Adrenal gland (tissue), 12 donors: ENCODE data around the gene FAM174C. TPM values are rescaled to one million over a fixed set of nuclear protein-coding genes. Genes with fewer than 3 reads are reported as not detected.

Experiments used
- DNase-seq, 7 donors: peaks; one replicate each; pipeline ENCODE4 v3.0.0-alpha.2; 2019 to 2020
- H3K27ac ChIP-seq, 5 donors: fragments of 200-600 bp; sonication (generic) in 4 of 5; 1 replicate in 3 of 5; 2 replicates in 2 of 5; pipeline versions ENCODE4 v1.5.1 to v1.8.0; 2016 to 2020; ENCODE audit warnings: mild to moderate bottlenecking in 1 of 5
- H3K27me3 ChIP-seq: fragments of 200-600 bp; 2 replicates; pipeline ENCODE4 v1.8.0; 2021
- H3K36me3 ChIP-seq, 2 donors: fragments of 200-600 bp; replicated peaks in 1 of 2; 1 replicate in 1 of 2; 2 replicates in 1 of 2; pipeline versions ENCODE4 v1.5.1 to v1.8.0; 2018 to 2022
- H3K4me1 ChIP-seq, 2 donors: fragments of 200-600 bp; replicated peaks in 1 of 2; 1 replicate in 1 of 2; 2 replicates in 1 of 2; pipeline versions ENCODE4 v1.5.1 to v1.8.0; 2018 to 2021
- H3K4me3 ChIP-seq, 4 donors: fragments of 200-600 bp; sonication (generic) in 3 of 4; one replicate each; pipeline ENCODE4 v1.5.1; 2016 to 2018
- H3K9me3 ChIP-seq, 3 donors: fragments of 200-600 bp; sonication (generic) in 1 of 3; replicated peaks in 1 of 3; 1 replicate in 2 of 3; 2 replicates in 1 of 3; pipeline versions ENCODE4 v1.5.1 to v1.8.0; 2016 to 2021
- POLR2A ChIP-seq, 2 donors: fragments of 450-650 bp; IDR thresholded peaks; one replicate each; pipeline ENCODE4 v1.6.1; 2017; ENCODE audit warnings: antibody characterized with exemption in 2 of 2, mild to moderate bottlenecking in 2 of 2, moderate library complexity in 1 of 2
- WGBS, 4 donors: extraction: QIAGEN DNeasy Blood & Tissue Kit in 2 of 4; methylation state at CpG; one replicate each; pipeline versions ENCODE4 v1.1.5 to v1.1.7; 2013 to 2017; 5-methylcytosine and 5-hydroxymethylcytosine counted together
- intact Hi-C, 2 donors: fragments of 100-400 bp; cut with DNase I; formaldehyde crosslinking; loops; one replicate each; pipeline versions ENCODE4 v1.14.1 to v1.15.0; 2022 to 2023
- polyA plus RNA-seq, 3 donors: library from polyadenylated mRNA; stranded (reverse); fragments of 200-250 nt in 2 of 3; fragments of 350-450 nt in 1 of 3; fragmentation: Illumina TruSeq in 1 of 3; extraction: RNeasy Lipid Tissue Mini Kit (QIAGEN cat#74804) in 1 of 3; gene quantifications; one replicate each; pipeline ENCODE4 v1.2.3, GENCODE V29; 2013 to 2014
- total RNA-seq, 9 donors: library from RNA; depleted of rRNA in 4 of 9; stranded (reverse); fragments of >200 nt in 4 of 9; fragments of 120-200 nt in 1 of 9; fragmentation: NEBNext Ultra II Directional in 1 of 9; extraction: Animal tissue kit (Norgen Biotek cat#: 25700) in 1 of 9; gene quantifications; one replicate each; pipeline versions ENCODE4 v1.1.0 to v1.2.4, GENCODE V29; 2013 to 2023
- TF ChIP-seq, protein P1 (sequence below), 6 experiments: fragments of 450-650 bp in 4 of 6; fragments of 200-600 bp in 2 of 6; sonication (generic) in 1 of 6; IDR thresholded peaks; 1 replicate in 5 of 6; 2 replicates in 1 of 6; pipeline versions ENCODE4 v1.5.1 to v1.8.0; 2016 to 2021; ENCODE audit warnings: antibody characterized with exemption in 6 of 6, mild to moderate bottlenecking in 2 of 6, moderate library complexity in 1 of 6
- donor health status: healthy with polysubstance abuse.
- donor health status: Bipolar disorder and iron deficiency.
- donor health status: DM: yes; HTN: yes; CAD: no.
- donor health status: DM: no; HTN: no; CAD: no.
- donor health status: DM: no; HTN: no; CAD: no.
- donor health status: DM: yes; HTN: yes; CAD: no.

The FAM174C gene
- total and polyA plus RNA-seq, 12 donors: 3.8 to 279 (median 86.5) TPM

- intact Hi-C loops: loop anchor here in 1 of 2 donors (10.0 kb wide), 1 partner anchor 133 kb away; no protein-coding TSS in a partner anchor
- peaks cover 31% of the 10 kb centered on the region for H3K27me3 ChIP-seq
- DNase-seq: peak in 1 of 7 donors; percentile 29
Observed at GRCh38 chr19:1311543-1312091, 36.3 kb downstream of the FAM174C start.

GRCh38 chr19:1312767-1313694, 37.7 kb downstream of the FAM174C start:
- intact Hi-C loops: loop anchor here in 1 of 2 donors (10.0 kb wide), 1 partner anchor 132 kb away; no protein-coding TSS in a partner anchor
- peaks cover 35% of the 10 kb centered on the region for H3K27me3 ChIP-seq
- no peak for TF ChIP-seq POLR2A (IDR thresholded peaks at IDR 0.05)
- TF ChIP-seq, protein P1, sequence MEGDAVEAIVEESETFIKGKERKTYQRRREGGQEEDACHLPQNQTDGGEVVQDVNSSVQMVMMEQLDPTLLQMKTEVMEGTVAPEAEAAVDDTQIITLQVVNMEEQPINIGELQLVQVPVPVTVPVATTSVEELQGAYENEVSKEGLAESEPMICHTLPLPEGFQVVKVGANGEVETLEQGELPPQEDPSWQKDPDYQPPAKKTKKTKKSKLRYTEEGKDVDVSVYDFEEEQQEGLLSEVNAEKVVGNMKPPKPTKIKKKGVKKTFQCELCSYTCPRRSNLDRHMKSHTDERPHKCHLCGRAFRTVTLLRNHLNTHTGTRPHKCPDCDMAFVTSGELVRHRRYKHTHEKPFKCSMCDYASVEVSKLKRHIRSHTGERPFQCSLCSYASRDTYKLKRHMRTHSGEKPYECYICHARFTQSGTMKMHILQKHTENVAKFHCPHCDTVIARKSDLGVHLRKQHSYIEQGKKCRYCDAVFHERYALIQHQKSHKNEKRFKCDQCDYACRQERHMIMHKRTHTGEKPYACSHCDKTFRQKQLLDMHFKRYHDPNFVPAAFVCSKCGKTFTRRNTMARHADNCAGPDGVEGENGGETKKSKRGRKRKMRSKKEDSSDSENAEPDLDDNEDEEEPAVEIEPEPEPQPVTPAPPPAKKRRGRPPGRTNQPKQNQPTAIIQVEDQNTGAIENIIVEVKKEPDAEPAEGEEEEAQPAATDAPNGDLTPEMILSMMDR (IDR thresholded peaks at IDR 0.05): no peak

More at GRCh38 chr19:1311543-1312091, 36.3 kb downstream of the FAM174C start:
- Histone ChIP-seq H3K36me3 (no peaks in the 10 kb centered on the region), H3K4me3 (no peak overlapping the region), H3K9me3 (no peaks in the 10 kb centered on the region), H3K27ac (no peak overlapping the region), H3K4me1 (peaks cover 4 to 6% of the 10 kb centered on the region in 2 donors)
- 22 to 60% (median 48%) methylated on average over 6 to 21 of the region's 21 CpGs for WGBS, 4 donors
- TF ChIP-seq POLR2A (IDR thresholded peaks at IDR 0.05): no peak
- TF ChIP-seq, protein P1 (IDR thresholded peaks at IDR 0.05): no peak

GRCh38 chr19:1313695-1314613, 38.6 kb downstream of the FAM174C start:
- intact Hi-C loops: loop anchor here in 1 of 2 donors (10.0 kb wide), 1 partner anchor 131 kb away; no protein-coding TSS in a partner anchor
- Histone ChIP-seq H3K27me3 (peaks cover 40% of the 10 kb centered on the region), H3K27ac (no peak overlapping the region), H3K4me1 (peaks cover 4 to 6% of the 10 kb centered on the region in 2 donors), H3K36me3 (no peaks in the 10 kb centered on the region), H3K4me3 (no peak overlapping the region), H3K9me3 (no peaks in the 10 kb centered on the region)
- TF ChIP-seq, protein P1 (IDR thresholded peaks at IDR 0.05): no peak
- TF ChIP-seq POLR2A (IDR thresholded peaks at IDR 0.05): no peak
- no peak for DNase-seq
- WGBS, 4 donors: 69 to 77% (median 73%) methylated on average over 19 to 32 of the region's 32 CpGs

More at GRCh38 chr19:1312767-1313694, 37.7 kb downstream of the FAM174C start:
- H3K4me1 ChIP-seq: peaks cover 4 to 6% of the 10 kb centered on the region in 2 donors
- WGBS, 4 donors: 54 to 61% (median 58%) methylated on average over 21 to 61 of the region's 61 CpGs
- no peak overlapping the region for H3K27ac ChIP-seq
- no peak overlapping the region for H3K4me3 ChIP-seq
- DNase-seq: peak in 5 of 7 donors; percentile 25 to 51 (median 39)
- H3K9me3 ChIP-seq: no peaks in the 10 kb centered on the region
- no peaks in the 10 kb centered on the region for H3K36me3 ChIP-seq
